ENCODE results near the gene ZNG1E.
"Not testable (repeated sequence)": the region's sequence is repeated elsewhere in the genome, so short reads cannot be mapped to it uniquely, and the experiment has no call there.

The ZNG1E gene

GRCh38 chr9:65675589-65676021, at the start of gene ZNG1E:
ZNG1E (plus strand) TSS chr9:65675928; CDS start chr9:65675977, 49 bp downstream.
- ATAC-seq: not testable (repeated sequence)

- ATAC-seq: not testable (repeated sequence)
These were observed 2.1 kb upstream of the ZNG1E start for GRCh38 chr9:65673579-65673978.

- not testable (repeated sequence) for ATAC-seq
These were observed 710 bp upstream of the ZNG1E start for GRCh38 chr9:65675018-65675417.

DNA sequence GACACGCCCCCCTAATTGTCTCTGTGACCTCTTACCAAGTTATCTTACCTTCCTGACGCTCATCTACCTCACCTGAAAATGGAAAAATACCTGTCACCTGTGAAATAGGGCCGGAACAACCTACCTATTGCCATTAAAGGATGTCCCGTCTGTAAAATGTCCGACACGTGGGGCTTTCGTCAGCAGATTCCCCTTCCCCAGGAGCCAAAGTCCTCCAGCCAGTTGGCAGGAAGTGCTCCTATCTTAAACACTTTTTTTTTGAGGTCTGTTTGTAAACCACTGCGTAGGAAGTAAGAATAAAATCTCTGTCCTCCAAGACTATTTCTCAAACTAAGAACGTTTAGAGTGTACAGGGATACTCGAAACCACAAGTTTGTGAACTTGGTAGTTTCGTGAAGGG, 661 bp downstream of the ZNG1E start:
- ATAC-seq: not testable (repeated sequence)

DNA sequence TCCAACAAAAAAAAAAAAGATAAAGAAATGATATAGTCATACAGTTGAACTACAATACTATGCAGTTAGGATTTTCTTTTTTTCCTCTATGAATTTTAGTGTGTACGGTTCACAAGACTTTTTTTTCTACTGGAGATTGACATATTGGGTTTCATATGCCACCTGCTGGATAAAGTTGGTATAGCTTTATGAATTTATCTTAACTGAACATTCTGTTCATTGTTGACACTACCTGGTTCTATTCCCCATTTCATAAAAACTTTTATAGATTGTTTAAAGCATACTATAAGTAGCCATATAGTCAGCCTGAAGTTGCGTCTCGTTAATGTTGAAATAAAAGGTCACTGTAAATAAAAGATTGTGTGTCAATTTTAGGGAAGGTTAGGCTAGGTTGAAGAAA, 2.8 kb downstream of the ZNG1E start:
- ATAC-seq: not testable (repeated sequence)

GRCh38 chr9:65703550-65703949, 27.8 kb downstream of the ZNG1E start:
- not testable (repeated sequence) for ATAC-seq

DNA sequence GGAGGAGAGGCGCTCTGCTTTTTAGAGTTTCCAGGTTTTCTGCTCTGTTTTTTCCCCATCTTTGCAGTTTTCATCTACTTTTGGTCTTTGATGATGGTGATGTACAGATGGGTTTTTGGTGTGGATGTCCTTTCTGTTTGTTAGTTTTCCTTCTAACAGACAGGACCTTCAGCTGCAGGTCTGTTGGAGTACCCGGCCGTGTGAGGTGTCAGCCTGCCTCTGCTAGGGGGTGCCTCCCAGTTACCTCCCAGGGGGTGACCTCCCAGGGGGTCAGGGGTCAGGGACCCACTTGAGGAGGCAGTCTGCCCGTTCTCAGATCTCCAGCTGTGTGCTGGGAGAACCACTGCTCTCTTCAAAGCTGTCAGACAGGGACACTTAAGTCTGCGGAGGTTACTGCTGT, 38.7 kb downstream of the ZNG1E start:
- ATAC-seq: not testable (repeated sequence)

DNA sequence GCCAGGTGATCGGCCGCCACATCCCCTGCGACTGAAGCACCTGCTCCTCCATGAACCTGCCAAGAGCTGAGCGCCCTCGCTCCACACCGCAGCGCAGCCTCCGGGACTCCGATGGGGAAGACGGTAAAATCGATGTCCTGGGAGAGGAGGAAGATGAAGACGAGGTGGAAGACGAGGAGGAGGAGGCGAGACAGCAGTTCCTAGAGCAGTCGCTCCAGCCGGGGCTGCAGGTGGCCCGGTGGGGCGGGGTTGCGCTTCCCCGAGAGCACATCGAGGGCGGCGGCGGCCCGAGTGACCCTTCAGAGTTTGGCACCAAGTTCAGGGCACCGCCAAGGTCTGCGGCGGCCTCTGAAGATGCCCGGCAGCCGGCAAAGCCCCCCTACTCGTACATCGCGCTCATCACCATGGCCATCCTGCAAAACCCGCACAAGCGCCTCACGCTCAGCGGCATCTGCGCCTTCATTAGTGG, 61.4 kb downstream of the ZNG1E start, which contains the start of gene FOXD4L4:
TSS of gene FOXD4L4 (plus strand) at position 51 of the 469 bp plus-strand sequence. CDS start at position 51, 0 bp downstream.
- not testable (repeated sequence) for ATAC-seq

GRCh38 chr9:65738133-65738532, 62.4 kb downstream of the ZNG1E start:
- not testable (repeated sequence) for ATAC-seq
